ENCODE results near the gene C1RL.

DNA sequence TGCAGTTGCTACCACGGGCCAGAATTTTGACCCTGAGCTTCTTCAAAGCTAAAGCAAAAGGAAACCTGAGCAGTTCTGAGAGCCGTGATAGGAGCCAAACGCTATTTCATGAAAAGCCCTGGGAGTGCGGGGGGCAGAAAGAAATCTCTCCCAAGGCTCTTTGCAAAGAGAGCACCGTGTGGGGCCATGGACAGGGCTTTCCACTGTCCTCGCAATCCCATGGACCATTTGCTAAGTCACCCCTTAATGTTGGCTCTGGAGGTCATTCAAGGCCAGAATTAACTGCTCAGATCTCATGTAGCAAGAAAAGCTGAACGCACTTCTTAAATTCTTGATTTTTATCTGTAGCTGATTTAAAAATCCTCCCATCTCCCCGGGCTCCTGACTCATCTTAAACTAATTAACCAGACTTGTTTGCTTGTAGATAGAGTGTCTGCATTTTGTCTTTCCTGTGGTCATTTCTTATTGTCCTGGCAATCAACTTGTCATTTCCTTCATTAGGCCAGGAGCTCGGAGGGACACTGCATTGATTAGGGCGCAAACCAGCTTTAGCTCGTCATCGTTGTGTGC, 46.0 kb upstream of the C1RL start:
- TF ChIP-seq, protein P1, sequence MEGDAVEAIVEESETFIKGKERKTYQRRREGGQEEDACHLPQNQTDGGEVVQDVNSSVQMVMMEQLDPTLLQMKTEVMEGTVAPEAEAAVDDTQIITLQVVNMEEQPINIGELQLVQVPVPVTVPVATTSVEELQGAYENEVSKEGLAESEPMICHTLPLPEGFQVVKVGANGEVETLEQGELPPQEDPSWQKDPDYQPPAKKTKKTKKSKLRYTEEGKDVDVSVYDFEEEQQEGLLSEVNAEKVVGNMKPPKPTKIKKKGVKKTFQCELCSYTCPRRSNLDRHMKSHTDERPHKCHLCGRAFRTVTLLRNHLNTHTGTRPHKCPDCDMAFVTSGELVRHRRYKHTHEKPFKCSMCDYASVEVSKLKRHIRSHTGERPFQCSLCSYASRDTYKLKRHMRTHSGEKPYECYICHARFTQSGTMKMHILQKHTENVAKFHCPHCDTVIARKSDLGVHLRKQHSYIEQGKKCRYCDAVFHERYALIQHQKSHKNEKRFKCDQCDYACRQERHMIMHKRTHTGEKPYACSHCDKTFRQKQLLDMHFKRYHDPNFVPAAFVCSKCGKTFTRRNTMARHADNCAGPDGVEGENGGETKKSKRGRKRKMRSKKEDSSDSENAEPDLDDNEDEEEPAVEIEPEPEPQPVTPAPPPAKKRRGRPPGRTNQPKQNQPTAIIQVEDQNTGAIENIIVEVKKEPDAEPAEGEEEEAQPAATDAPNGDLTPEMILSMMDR (IDR thresholded peaks at IDR 0.05): no peak
- TF ChIP-seq POLR2AphosphoS5 (IDR thresholded peaks at IDR 0.05) (no peak), EP300 (IDR thresholded peaks at IDR 0.05) (no peak), POLR2A (IDR thresholded peaks at IDR 0.05) (no peak)

All from suprapubic skin (tissue), 4 donors.